ENCODE results near the gene FUT4.
"Not testable (repeated sequence)": the region's sequence is repeated elsewhere in the genome, so short reads cannot be mapped to it uniquely, and the experiment has no call there.

FUT4 gene

GRCh38 chr11:94543695-94544645 lies at the start of gene FUT4:
Gene FUT4 (plus strand): TSS chr11:94543921. CDS start chr11:94544134, 213 bp downstream.
- DNase-seq, result peak; percentile 50 to 64

- peak in 1 of 2 experiments; percentile 69 for DNase-seq
Measured at GRCh38 chr11:94494126-94494680, 49.5 kb upstream of the FUT4 start.

- DNase-seq, result no peak
Measured at GRCh38 chr11:94500181-94500580, 43.5 kb upstream of the FUT4 start.

DNA sequence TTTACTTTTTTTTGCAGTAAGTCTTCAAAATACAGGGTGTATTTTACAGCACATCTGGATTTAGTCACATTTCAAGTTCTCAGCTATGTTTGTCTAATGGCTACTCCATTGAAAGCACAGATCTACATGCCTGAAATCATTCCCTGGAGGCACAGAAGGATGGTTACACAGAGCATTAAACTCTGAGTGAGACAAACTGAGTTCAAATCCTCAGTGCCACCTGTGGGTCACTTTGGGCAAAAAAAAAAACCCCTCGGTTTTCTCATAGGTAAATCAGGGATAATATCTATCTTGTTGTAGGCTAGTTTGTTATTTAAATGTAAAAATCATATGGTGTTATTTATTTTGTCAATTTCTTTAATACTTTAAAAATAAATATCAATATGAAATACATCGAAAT lies 42.2 kb upstream of the FUT4 start:
- no peak for DNase-seq

DNA sequence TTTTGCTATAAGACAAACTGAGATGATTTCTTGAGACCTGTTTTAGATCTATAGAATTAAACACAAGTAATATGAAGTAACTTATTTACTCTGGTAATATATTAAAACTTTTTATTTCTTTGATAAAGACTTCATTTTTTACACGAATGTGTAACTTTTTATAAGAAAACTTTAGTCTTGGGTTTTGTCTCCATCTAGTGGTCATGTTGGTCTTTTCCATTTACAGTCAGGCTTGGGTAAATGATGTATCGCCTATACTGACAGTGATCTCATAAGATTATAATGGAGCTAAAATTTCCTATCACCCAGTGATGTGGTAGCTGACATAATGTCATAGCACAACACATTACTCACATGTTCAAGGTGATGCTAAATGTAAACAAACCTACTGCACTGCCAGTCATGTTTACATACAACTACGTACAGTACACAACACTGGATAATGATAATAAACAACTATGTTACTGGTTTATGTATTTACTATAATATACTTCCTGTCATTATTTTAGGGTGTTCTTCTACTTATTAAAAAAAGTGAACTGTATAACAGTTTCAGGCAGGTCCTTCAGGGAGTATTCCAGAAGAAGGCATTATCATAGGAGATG lies 38.9 kb upstream of the FUT4 start:
- DNase-seq, result peak; percentile 4 to 33

DNA sequence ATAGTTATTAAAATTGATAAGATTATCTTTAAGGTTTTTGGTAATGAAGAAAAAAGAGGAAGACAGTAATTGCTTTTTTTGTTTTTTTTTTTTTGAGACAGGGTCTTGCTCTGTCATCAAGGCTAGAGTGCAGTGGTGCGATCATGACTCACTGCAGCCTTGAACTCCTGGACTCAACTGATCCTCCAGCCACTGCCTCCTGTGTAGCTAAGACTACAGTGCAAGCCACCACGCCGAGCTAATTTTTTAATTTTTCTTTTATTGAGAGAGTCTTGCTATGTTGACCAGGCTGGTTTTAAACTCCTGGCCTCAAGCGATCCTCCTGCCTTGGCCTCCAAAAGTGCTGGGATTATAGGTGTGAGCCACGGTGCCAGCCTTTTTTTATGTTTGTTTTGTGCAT lies 37.2 kb upstream of the FUT4 start:
- not testable (repeated sequence) for DNase-seq

- DNase-seq, result no peak
Measured at GRCh38 chr11:94507485-94507884, 36.2 kb upstream of the FUT4 start.

DNA sequence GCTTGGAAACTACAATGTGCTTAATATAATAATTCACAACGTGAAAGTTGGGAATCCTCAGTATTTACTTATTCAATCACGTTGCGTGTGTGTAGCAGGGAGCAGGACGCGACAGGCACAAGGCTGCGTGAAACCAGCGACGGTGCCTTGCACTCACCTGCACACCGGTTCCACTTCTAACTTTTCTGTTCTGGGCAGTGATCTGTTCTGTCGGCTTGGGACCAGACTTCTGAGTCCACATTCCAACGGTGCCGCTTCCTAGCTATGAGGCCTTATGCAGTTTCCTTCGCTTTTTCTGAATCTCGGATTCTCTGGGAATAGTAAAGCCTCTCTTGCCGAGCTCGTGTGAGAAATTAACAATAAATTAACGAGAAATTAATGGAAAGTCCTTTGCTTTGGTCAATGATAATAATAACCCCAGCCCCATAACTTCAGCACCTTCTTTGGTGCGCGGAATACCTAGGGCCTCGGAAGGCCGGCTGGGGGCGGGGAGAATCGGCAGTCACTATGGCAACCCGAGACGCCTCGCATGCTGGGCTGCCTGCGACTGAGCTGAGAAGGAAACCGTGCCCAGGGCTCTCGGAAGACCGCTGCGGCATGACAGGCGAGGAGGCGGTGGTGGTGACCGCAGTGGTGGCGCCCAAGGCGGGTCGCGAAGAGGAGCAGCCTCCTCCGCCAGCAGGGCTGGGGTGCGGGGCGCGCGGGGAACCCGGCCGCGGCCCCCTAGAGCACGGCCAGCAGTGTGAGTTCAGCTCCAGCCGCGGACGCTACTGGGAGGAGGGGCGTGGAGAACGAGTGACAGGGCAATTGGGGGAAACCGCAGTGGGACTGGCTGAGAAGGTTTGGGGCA lies 31.6 kb upstream of the FUT4 start, which contains the start of gene C11orf97:
TSS of gene C11orf97 (plus strand) at position 530 of the 850 bp plus-strand sequence. CDS start at position 598, 68 bp downstream.
- peak in 1 of 2 experiments; percentile 30 for DNase-seq

- no peak for DNase-seq
Measured at GRCh38 chr11:94513091-94513490, 30.6 kb upstream of the FUT4 start.

DNA sequence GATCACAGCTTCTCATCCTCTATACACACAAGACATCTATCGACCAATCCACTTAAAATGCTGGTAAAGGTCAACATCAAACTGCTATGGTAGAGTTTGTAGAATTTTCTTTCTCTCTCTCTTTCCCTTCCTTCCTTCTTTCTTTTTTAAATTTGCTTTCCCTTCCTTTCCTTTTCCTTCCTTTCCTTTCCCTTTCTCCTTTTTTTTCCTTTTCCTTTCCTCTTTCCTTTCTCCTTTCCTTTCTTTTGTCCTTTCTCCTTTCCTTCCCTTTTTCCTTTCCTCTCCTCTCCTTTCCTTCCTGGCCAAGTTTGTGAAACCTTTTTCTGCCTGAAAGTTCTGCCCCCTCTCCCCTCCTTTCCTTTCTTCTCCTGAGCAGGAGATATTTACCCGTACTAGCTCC lies 28.3 kb upstream of the FUT4 start:
- no peak for DNase-seq

DNA sequence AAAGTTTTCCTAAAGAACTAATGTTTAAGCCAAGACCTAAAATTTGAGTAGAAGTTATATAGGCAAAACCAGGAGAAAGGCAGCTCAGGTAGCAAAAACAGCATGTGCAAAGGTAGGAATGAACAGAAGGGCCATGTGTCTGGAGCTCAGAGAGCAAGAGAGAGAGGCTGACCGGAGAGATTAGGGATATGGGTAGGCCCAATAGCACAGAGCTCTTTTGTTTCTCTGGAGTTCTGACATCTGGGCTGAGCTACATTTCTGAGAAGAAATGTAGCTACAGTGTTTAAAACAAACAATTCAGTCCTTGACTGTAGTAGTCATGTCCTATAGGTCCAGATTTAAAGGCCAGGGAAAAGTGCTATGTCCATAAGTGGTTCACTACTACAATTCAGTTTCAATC lies 27.0 kb upstream of the FUT4 start:
- no peak for DNase-seq

DNA sequence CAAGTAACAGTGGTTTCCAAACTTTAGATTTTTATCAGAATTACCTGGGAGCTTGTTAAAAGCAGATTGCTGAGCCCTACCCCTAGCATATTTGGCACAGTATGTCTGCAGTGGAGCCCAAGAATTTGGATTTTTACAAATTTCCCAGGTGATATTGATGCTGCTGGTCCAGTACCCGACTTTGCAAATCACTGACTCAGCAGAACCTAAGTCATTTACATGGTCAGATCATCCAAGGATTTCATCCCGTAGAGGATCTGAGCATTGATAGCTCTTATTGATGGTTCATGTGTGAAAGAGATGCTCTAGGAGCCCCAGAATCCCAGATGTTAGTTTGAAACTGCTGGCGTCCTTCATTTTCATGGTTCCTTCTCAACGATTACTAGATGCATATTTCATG lies 25.4 kb upstream of the FUT4 start:
- DNase-seq, result no peak

- no peak for DNase-seq
Measured at GRCh38 chr11:94519478-94520084, 24.1 kb upstream of the FUT4 start.

DNA sequence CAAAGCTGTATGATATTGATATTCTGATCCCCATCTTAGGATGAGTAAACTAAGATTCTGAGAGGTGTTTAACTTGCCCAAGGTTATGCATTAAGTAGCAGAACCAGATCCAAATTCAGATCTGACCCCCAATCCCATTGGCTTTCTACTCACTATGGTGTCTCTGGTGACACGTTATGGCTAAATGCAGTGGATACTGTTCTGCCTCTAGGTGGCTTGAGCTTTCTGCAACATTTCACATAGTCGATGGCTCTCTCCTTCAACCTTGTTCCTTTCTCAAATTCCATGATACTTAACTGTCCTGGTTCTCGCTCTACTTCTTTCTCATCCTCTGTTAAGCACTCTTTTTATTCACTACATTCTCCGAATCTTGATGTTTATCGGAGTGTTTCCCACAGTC lies 22.0 kb upstream of the FUT4 start:
- no peak for DNase-seq

DNA sequence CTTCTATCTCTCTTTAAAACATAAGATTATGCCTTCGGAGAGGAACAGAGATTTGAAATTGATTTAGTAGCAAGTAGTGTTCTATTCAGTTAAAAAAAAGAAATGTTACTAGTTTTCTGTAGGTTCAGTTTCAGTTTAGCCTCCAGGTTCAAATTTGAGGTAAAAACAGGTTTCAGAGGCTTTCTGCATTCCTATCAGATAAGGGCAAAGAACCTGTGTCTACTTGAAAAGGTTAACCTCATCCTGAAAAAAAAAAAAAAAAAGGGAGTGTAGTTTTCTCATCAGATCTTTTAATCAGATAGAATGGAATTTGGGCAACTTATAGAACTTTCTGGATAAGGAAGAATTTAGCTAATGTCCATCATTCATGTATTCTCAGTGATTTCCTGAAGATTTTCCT lies 19.4 kb upstream of the FUT4 start:
- no peak for DNase-seq

DNA sequence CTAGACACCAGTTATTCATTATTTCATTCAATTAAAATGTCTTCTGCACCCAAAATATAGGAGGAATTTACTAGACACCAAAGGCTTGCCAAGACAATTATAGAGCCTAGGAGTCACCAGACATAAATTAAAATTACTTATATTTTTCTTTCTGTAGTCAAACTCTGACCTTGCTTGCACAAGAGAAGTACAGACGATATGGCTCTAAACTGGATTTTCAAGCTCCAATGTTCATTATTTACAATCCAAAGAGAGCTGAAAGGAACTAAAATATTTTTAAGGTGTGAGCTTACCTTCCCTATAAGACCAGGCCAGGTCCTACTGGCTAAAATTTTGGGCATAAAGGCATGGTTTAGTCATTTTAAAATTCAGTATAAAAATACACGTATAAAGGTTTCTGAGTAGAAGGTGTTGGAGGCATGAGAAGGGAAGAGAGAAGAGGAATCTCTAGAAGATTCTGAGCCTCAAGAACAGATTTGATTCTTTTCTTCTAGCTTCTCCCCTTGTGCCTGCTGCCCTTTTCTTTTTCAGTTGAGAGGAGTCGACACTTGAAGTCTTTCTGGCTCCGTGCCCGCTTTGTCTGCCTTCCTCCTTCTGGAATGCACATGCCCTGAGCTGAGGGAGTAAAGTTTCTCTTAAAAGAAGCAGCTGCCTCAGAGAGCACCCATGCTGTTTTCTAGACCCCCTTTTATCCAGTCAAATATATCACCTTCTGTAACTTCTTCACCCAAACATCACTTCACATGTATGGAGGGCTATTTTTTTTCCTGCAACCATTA lies 18.0 kb upstream of the FUT4 start:
- no peak for DNase-seq

- no peak for DNase-seq
Measured at GRCh38 chr11:94526645-94527438, 16.9 kb upstream of the FUT4 start.

- DNase-seq, result no peak
Measured at GRCh38 chr11:94528551-94528950, 15.2 kb upstream of the FUT4 start.

DNA sequence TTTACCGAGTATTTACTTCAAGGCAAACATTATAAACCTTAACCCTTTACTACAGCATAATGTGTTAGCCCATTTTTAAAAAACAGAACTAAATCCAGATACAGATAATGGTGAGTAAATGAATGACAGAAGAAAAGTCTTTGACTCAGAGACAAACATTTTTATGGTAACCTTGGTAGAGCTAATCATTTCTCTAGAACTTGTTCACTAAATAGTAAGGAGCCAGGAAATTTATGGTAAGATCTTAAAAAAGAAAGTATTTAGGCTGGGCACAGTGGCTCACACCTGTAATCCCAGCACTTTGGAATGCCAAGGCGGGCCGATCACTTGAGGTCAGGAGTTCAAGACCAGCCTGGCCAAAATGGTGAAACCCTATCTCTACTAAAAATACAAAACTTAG lies 11.5 kb upstream of the FUT4 start:
- DNase-seq, result no peak

DNA sequence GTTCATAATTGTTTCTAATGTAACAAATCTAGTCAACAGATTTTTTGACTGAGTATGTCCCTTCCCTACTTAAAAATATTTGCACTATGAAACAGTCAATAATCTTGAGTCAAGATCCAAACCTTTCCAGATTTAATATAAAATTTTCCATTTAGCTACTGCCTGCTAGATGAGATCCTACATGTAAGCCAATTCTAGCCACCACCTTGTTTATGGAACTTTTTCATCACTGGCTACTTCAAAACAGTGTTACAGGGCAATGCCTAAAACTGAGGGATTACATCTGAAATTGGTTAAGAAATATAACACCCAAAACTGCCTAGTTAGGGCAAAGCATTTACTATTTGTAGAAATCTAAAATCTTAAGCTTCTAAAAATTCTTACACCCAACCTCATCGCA lies 10.5 kb upstream of the FUT4 start:
- no peak for DNase-seq
